H1 (cell line): ENCODE measurements around the gene CEP135.

Experiments used
- CHD2 ChIP-seq: IDR thresholded peaks from 2 replicates; pipeline ENCODE4 v1.6.1; 2012; ENCODE audit warnings: low read length, improper control_type of control experiment
- CREB1 ChIP-seq: IDR thresholded peaks from 2 replicates; pipeline ENCODE4 v1.6.1; 2012; ENCODE audit warnings: inconsistent platforms
- EZH2 ChIP-seq: fragments of 200-600 bp; sonication (generic); IDR thresholded peaks from 2 replicates; pipeline ENCODE4 v1.7.1; 2012; ENCODE audit warnings: low read depth, mild to moderate bottlenecking, moderate library complexity, low read length, inconsistent platforms; ENCODE audit not compliant: severe bottlenecking
- HDAC6 ChIP-seq: IDR thresholded peaks from one replicate; pipeline ENCODE4 v1.7.1; 2012; ENCODE audit warnings: low read depth, mild to moderate bottlenecking, inconsistent platforms, low read length, moderate library complexity
- JUND ChIP-seq: IDR thresholded peaks from 2 replicates; pipeline ENCODE4 v1.6.1; 2011; ENCODE audit warnings: mild to moderate bottlenecking, improper control_type of control experiment, low read length
- POLR2AphosphoS5 ChIP-seq: IDR thresholded peaks from 2 replicates; pipeline ENCODE4 v1.6.1; 2011; ENCODE audit warnings: low read depth, low read length
- YY1 ChIP-seq: IDR thresholded peaks from 2 replicates; pipeline ENCODE4 v1.6.1; 2011; ENCODE audit warnings: low read depth, mild to moderate bottlenecking, low read length
- TF ChIP-seq, protein P1 (sequence below), 3 experiments: IDR thresholded peaks; 1 replicate in 2 of 3; 2 replicates in 1 of 3; pipeline versions ENCODE4 v1.5.1 to v1.6.1; 2011; ENCODE audit warnings: low read length in 3 of 3, mild to moderate bottlenecking in 3 of 3, inconsistent platforms in 2 of 3, low read depth in 1 of 3, moderate library complexity in 1 of 3; ENCODE audit not compliant: insufficient read depth in 1 of 3; ENCODE audit errors: control extremely low read depth in 1 of 3
- TF ChIP-seq, protein P2 (sequence below): IDR thresholded peaks from 2 replicates; pipeline ENCODE4 v1.6.1; 2012; ENCODE audit warnings: inconsistent platforms

- TF ChIP-seq CHD2 (no peak), POLR2AphosphoS5 (no peak), EZH2 (no peak), YY1 (no peak), HDAC6 (no peak), JUND (no peak), CREB1 (no peak)
- TF ChIP-seq, protein P1, sequence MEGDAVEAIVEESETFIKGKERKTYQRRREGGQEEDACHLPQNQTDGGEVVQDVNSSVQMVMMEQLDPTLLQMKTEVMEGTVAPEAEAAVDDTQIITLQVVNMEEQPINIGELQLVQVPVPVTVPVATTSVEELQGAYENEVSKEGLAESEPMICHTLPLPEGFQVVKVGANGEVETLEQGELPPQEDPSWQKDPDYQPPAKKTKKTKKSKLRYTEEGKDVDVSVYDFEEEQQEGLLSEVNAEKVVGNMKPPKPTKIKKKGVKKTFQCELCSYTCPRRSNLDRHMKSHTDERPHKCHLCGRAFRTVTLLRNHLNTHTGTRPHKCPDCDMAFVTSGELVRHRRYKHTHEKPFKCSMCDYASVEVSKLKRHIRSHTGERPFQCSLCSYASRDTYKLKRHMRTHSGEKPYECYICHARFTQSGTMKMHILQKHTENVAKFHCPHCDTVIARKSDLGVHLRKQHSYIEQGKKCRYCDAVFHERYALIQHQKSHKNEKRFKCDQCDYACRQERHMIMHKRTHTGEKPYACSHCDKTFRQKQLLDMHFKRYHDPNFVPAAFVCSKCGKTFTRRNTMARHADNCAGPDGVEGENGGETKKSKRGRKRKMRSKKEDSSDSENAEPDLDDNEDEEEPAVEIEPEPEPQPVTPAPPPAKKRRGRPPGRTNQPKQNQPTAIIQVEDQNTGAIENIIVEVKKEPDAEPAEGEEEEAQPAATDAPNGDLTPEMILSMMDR (IDR thresholded peaks at IDR 0.05; ENCODE audit: control extremely low read depth in 1 of 3, insufficient read depth in 1 of 3, low read depth in 1 of 3, low read length in 3 of 3), result no peak
- TF ChIP-seq, protein P2, sequence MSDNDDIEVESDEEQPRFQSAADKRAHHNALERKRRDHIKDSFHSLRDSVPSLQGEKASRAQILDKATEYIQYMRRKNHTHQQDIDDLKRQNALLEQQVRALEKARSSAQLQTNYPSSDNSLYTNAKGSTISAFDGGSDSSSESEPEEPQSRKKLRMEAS, result no peak
Observed at GRCh38 chr4:56078866-56079265, 130.1 kb downstream of the CEP135 start.
